Activated CD8-positive, alpha-beta T cell treated with anti-CD3 and anti-CD28 coated beads, Interleukin-2, amount 10 ng/mL, durations not matched to agents 7 days and 5 days (primary cell): ENCODE results near the gene RPS6KL1. TPM values are rescaled to one million over a fixed set of nuclear protein-coding genes. Genes with fewer than 3 reads are reported as not detected.
A peak's percentile ranks its signal among the peaks of the same experiment; 100 is the strongest.

Experiments
- ATAC-seq: fragments of 150-1000 bp; cut with Tn5 transposase; one replicate; pipeline ENCODE4 v1.10.0; 2021; ENCODE audit warnings: moderate library complexity
- CTCF ChIA-PET: fragments of 350-600 bp; sonication (Branson Sonifier 250); formaldehyde crosslinking; loops from one replicate; lab custom pipeline; 2021; ENCODE audit warnings: antibody characterized with exemption; lab: Charles Lee
- POLR2A ChIA-PET: fragments of 350-600 bp; sonication (Branson Sonifier 250); formaldehyde crosslinking; loops from one replicate; lab custom pipeline; 2021; ENCODE audit warnings: antibody characterized with exemption; lab: Charles Lee
- DNase-seq: peaks from one replicate; pipeline ENCODE4 v3.0.0-alpha.2; 2020
- H3K27ac Mint-ChIP-seq: one replicate; pipeline ENCODE4 v1.8.0; 2021; ENCODE audit warnings: mild to moderate bottlenecking, mixed read lengths
- H3K27me3 Mint-ChIP-seq: one replicate; pipeline ENCODE4 v1.8.0; 2021; ENCODE audit warnings: low read depth, mixed read lengths
- H3K36me3 Mint-ChIP-seq: one replicate; pipeline ENCODE4 v1.8.0; 2021; ENCODE audit warnings: low read depth, mixed read lengths
- H3K4me1 Mint-ChIP-seq: one replicate; pipeline ENCODE4 v1.8.0; 2021; ENCODE audit warnings: low read depth, mixed read lengths
- H3K4me3 Mint-ChIP-seq: one replicate; pipeline ENCODE4 v1.8.0; 2021; ENCODE audit warnings: mild to moderate bottlenecking, mixed read lengths
- H3K9me3 Mint-ChIP-seq: one replicate; pipeline ENCODE4 v1.8.0; 2022; ENCODE audit warnings: mixed read lengths; ENCODE audit not compliant: insufficient read depth
- total RNA-seq, 2 experiments: library from RNA; stranded (reverse); gene quantifications; one replicate each; pipeline ENCODE4 v1.2.3, GENCODE V29; 2021

The RPS6KL1 gene
- total RNA-seq, 2 experiments from 2014 or later: 4.3 to 5.2 TPM

DNA sequence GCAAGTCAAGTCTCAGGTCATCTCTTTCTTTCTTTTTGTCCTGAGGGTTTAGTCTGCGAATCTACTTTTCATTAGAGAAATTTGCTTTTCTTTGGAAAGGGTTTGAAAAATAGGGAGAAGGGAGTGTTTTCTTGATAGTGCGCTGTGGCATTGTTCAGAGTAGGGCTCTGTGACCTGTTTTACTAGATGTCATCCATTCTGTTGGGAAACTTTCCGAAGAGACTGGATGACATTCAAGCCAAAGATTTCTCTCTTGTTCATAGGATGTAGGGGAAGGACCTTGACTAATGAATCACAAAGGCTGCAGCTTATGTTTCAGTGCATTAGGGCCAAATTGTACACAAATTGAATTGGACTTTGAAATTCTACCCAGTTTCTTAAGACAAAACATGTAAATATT, 26.7 kb downstream of the RPS6KL1 start:
- POLR2A ChIA-PET: no interaction called here
- DNase-seq (no peak), ATAC-seq (no peak)
- Mint-ChIP-seq H3K27ac (no peak overlapping the region), H3K27me3 (no peaks in the 10 kb centered on the region), H3K9me3 (no peaks in the 10 kb centered on the region), H3K4me1 (peaks cover 14% of the 10 kb centered on the region), H3K36me3 (peaks cover 82% of the 10 kb centered on the region), H3K4me3 (no peak overlapping the region)
- CTCF ChIA-PET: interaction anchor here (1.0 to 3.2 kb wide), 4 partner anchors 9 to 35 kb away, joined by 4 to 20 read pairs (median 12); no protein-coding TSS in a partner anchor

DNA sequence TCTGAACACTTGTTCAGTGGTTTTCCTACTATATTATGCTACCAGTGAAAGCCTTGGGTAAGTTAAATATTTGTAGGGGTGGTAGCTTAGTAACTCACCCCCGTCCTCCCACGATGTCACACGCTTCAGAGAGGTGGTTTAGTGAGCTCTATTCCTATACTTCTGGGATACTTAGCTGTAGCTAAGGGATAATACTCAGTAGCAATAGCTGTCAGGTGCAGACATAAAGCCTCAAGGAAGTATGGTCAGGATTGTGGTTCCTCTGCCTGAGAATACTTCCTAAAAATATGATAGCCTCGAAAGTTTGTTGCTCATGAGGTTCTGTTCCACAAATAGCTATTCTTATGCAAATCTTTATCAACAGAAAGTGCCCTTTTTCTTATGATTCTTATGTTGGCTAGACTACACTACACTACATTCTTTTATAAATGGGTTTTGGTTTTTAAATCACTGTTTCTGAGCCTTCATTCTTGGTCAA, 29.4 kb downstream of the RPS6KL1 start:
- ATAC-seq: no peak
- Mint-ChIP-seq H3K27me3 (no peaks in the 10 kb centered on the region), H3K27ac (no peak overlapping the region), H3K9me3 (no peaks in the 10 kb centered on the region), H3K4me3 (no peak overlapping the region), H3K4me1 (peaks cover 17% of the 10 kb centered on the region), H3K36me3 (peaks cover 72% of the 10 kb centered on the region)
- POLR2A ChIA-PET: interaction anchor here (2.7 kb wide), 1 partner anchor 12 kb away, joined by 12 read pairs; the partner anchor contains the start of gene DLST
- CTCF ChIA-PET: interaction anchor here (1.0 to 8.5 kb wide), 5 partner anchors 11 to 33 kb away, joined by 4 to 87 read pairs (median 9); no protein-coding TSS in a partner anchor
- DNase-seq: no peak

DNA sequence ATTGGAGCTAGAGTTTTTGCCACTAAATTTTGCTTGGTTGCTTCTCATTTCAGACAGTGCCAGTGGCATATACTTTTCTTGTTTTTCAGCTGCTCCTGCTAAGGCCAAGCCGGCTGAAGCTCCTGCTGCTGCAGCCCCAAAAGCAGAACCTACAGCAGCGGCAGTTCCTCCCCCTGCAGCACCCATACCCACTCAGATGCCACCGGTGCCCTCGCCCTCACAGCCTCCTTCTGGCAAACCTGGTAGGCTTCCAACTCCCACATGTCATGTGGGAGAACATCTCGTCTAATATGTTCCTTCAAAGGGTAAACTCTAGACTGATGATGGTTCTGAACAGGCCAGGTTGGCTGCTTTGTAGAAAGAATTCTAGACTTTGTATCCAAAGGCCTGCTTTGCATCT, 30.3 kb downstream of the RPS6KL1 start:
- POLR2A ChIA-PET: interaction anchor here (1.5 to 2.7 kb wide), 2 partner anchors 11 to 13 kb away, joined by 4 to 12 read pairs; partner anchors contain the start of gene DLST

DNA sequence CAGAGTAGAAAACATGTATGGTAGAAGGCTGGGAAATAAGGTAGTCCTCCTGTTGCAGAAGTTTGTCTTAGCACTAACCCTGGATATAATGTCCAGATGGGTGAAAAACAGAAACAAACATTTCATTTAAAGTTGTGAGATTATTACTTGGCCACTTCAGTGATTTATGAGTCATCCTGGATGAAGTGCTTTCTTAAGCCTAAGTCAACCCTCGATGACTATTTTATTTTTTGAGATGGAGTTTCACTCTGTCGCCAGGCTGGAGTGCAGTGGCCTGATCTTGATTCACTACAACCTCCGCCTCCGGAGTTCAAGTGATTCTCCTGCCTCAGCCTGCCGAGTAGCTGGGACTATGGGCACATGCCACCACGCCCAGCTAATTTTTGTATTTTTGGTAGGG, 31.2 kb downstream of the RPS6KL1 start:
- no peak for ATAC-seq
- H3K27me3 Mint-ChIP-seq: no peaks in the 10 kb centered on the region
- H3K4me1 Mint-ChIP-seq: peaks cover 26% of the 10 kb centered on the region
- H3K4me3 Mint-ChIP-seq: no peak overlapping the region
- H3K9me3 Mint-ChIP-seq: no peaks in the 10 kb centered on the region
- H3K27ac Mint-ChIP-seq: no peak overlapping the region
- H3K36me3 Mint-ChIP-seq: peaks cover 62% of the 10 kb centered on the region
- no peak for DNase-seq
- ChIA-PET CTCF (interaction anchor here (8.4 to 8.5 kb wide), 2 partner anchors 14 to 31 kb away, joined by 72 to 87 read pairs; no protein-coding TSS in a partner anchor), POLR2A (interaction anchor here (1.5 to 2.7 kb wide), 2 partner anchors 10 to 14 kb away, joined by 4 to 12 read pairs; partner anchors contain the start of gene DLST)

More for the DNA sequence above, 30.3 kb downstream of the RPS6KL1 start:
- H3K4me1 Mint-ChIP-seq: peaks cover 25% of the 10 kb centered on the region
- H3K27ac Mint-ChIP-seq: peak overlapping the region; percentile 48
- DNase-seq (no peak), ATAC-seq (no peak)
- CTCF ChIA-PET: interaction anchor here (1.0 to 8.5 kb wide), 5 partner anchors 10 to 32 kb away, joined by 4 to 87 read pairs (median 9); no protein-coding TSS in a partner anchor
- no peaks in the 10 kb centered on the region for H3K9me3 Mint-ChIP-seq
- peaks cover 71% of the 10 kb centered on the region for H3K36me3 Mint-ChIP-seq
- H3K4me3 Mint-ChIP-seq: no peak overlapping the region
- no peaks in the 10 kb centered on the region for H3K27me3 Mint-ChIP-seq

DNA sequence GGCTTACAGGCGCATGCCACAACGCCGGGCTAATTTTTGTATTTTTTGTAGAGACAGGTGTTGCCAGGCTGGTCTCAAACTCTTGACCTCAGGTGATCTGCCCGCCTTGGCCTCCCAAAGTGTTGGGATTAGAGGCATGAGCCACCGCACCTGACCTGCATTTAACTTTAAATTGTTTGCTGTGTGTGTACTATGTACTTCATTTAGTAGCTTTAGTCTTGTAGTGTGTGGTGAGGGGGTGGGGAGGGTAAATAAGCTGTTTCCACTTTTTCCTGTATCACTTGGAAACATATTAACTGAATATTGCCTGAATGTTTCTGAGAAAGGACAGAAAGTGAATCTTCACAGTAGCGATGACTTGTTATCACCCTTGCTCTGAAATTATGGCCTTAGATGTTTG, 32.8 kb downstream of the RPS6KL1 start:
- Mint-ChIP-seq H3K4me1 (peaks cover 39% of the 10 kb centered on the region), H3K4me3 (no peak overlapping the region), H3K27ac (no peak overlapping the region), H3K9me3 (no peaks in the 10 kb centered on the region), H3K36me3 (peaks cover 65% of the 10 kb centered on the region), H3K27me3 (no peaks in the 10 kb centered on the region)
- POLR2A ChIA-PET: interaction anchor here (0.9 to 1.2 kb wide), 2 partner anchors 8 to 16 kb away, joined by 3 read pairs; no protein-coding TSS in a partner anchor
- DNase-seq: no peak
- no peak for ATAC-seq
- CTCF ChIA-PET: interaction anchor here (0.6 to 8.5 kb wide), 6 partner anchors 15 to 54 kb away, joined by 4 to 87 read pairs (median 4); no protein-coding TSS in a partner anchor

DNA sequence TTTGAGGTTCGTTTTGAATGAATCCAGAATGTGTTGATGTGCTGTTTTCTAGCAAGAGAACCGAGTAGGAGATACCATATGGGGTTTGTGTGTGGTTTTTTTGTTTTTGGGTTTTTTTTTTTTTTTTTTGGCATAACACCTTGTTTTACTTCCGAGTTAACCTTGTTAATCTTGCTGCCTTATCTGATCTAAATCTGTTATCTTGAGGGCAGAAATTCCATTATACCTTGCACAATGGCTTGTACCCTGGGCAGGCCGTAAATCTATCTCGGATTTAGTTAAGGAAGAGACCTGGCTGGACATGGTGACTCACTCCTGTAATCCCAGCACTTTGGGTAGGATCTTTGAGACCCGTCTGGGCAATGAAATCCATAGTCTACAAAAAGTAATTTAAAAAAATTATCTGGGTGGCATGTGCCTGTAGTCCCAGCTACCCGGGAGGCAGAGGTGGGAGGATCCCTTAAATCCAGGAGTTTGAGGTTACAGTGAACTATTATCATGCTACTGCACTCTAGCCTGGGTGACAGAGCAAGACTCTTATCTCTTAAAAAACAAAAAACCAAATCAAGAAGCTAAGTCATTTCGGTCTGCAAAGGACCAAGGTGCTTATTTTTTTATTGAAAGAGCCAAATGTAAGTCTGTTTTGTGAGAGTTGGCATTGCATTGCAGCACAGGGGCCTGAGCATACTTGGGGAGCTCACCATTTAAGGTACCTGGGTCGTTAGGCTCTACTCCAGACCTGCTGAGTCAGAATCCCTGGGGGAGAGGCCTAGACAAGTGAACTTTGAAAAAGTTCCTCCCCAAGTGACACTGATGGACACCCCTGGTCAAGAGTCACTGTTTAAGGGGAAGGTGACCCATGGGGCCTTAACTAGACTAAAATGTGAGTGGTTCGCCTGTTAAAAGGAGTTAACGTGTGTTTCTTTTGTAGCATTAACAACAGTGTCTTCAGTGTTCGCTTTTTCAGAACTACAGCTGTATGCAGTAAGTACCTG, 34.6 kb downstream of the RPS6KL1 start:
- Mint-ChIP-seq H3K9me3 (no peaks in the 10 kb centered on the region), H3K4me3 (no peak overlapping the region), H3K36me3 (peaks cover 68% of the 10 kb centered on the region), H3K4me1 (peaks cover 52% of the 10 kb centered on the region), H3K27ac (peak overlapping the region; percentile 37), H3K27me3 (no peaks in the 10 kb centered on the region)
- ChIA-PET CTCF (interaction anchor here (1.0 to 8.5 kb wide), 4 partner anchors 18 to 58 kb away, joined by 3 to 87 read pairs (median 38); no protein-coding TSS in a partner anchor), POLR2A (interaction anchor here (1.2 kb wide), 1 partner anchor 17 kb away, joined by 5 read pairs; no protein-coding TSS in a partner anchor)
- DNase-seq: no peak
- ATAC-seq: peak; percentile 38

DNA sequence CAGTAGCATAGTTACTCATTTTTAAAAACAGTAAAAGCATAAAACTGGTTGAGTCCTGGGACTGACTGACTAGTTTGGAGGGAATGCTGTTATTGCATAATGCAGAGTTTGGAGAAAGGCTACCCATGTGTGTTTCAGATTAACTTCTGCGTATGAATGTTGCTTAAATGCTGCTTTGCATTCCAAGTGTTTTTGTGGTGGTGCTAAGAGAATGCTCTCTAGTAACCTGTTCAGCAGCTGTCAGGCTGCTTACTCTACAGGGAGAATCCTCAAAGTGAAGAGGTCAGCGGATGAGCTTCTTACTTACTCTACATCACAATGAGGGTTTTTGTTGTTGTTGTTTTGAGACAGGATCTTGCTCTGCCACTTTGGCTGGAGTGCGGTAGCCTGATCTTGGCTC, 37.1 kb downstream of the RPS6KL1 start:
- no peaks in the 10 kb centered on the region for H3K27me3 Mint-ChIP-seq
- ATAC-seq (no peak), DNase-seq (no peak)
- POLR2A ChIA-PET: no interaction called here
- no peak overlapping the region for H3K27ac Mint-ChIP-seq
- no peaks in the 10 kb centered on the region for H3K9me3 Mint-ChIP-seq
- H3K36me3 Mint-ChIP-seq: peaks cover 61% of the 10 kb centered on the region
- H3K4me3 Mint-ChIP-seq: no peak overlapping the region
- CTCF ChIA-PET: interaction anchor here (0.6 to 9.8 kb wide), 4 partner anchors 16 to 26 kb away, joined by 3 to 186 read pairs (median 8); no protein-coding TSS in a partner anchor
- peaks cover 56% of the 10 kb centered on the region for H3K4me1 Mint-ChIP-seq

DNA sequence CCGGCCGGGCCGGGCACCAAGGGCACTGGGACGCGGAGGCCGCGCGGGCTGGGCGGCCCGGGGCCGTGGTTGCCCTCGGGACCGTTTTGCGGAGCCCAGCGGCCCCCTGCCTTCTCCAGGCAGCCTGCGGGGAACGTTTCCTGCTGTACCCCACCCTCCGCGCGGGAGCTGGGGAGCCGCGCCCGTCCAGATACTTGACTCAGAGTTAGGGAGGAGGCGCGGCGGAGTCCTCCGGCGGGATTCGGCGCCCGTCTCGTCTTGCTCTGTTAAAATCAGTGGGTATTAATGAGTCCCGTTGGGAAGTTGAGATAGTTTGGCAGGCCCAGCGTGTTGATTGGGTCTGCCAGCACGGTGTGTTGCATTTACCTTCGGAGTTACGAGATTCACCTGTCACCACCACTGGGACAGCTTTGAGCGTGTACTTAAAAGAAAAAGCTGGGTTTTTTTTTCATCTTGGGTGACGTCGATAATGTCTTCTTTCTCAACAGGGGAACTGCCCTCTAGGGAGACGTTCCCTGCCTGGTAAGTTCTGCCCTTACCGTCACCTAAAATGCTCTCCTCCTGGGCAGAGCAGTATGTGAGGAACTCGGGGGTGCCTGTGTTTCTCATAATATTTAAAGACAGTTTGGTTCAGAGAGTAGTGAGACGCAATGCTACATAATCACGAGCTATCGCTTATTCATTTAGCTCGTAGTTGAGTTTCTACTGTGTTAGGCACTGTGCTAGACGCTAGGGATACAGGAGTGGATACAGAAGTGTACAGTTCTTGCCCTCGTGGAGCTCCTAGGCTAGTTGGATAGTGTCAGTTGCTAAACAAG, 40.7 kb downstream of the RPS6KL1 start:
- Mint-ChIP-seq H3K9me3 (no peaks in the 10 kb centered on the region), H3K4me1 (peaks cover 58% of the 10 kb centered on the region), H3K4me3 (peak overlapping the region; percentile 98), H3K36me3 (peaks cover 41% of the 10 kb centered on the region), H3K27ac (peak overlapping the region; percentile 98), H3K27me3 (no peaks in the 10 kb centered on the region)
- peak; percentile 60 for DNase-seq
- ATAC-seq: peak; percentile 62
- POLR2A ChIA-PET: interaction anchor here (0.8 to 5.3 kb wide), 9 partner anchors 10 to 235 kb away, joined by 3 to 41 read pairs (median 5); partner anchors contain the start of gene ACYP1
- CTCF ChIA-PET: interaction anchor here (0.9 to 10.4 kb wide), 13 partner anchors 9 to 274 kb away, joined by 3 to 186 read pairs (median 4); no protein-coding TSS in a partner anchor

DNA sequence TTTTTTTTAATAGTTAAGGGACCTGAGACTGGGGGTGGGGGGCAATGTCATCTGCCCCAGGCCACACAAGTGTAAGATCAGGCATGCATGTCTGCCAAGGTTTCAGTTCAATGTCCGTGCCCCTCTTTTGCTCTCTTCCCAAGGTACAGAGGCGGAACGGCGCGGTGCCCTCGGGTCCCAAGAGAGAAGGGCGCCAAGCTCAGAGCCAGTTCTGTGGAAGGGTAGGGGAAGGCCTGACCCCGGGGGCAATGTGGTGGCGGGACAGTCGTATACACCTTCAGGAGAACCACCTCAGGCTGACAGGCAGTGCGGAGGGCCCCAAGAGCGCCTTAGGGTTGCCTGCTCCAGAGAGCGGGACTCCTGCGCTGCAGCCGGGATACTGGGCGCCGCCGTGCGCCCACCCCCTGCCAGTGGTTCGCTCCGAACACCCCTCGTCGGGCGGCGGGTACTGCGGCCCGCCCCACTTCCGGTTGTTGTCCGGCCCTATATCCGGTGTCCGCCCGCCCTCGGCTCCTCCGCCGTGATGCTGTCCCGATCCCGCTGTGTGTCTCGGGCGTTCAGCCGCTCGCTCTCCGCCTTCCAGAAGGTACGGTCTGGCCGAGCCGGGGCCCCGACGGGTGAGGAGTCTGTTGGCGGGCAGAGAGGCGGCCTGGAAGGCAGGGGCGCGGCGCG, 41.5 kb downstream of the RPS6KL1 start, which contains the start of gene DLST:
Gene DLST, plus strand, starts transcription at position 486 of the 672 bp plus-strand sequence. Its CDS starts 38 bp downstream, at position 524.
- ATAC-seq (peak; percentile 90), DNase-seq (peak; percentile 89)
- ChIA-PET CTCF (interaction anchor here (0.7 to 10.4 kb wide), 9 partner anchors 10 to 273 kb away, joined by 3 to 186 read pairs (median 6); no protein-coding TSS in a partner anchor), POLR2A (interaction anchor here (0.9 to 5.3 kb wide), 7 partner anchors 10 to 23 kb away, joined by 3 to 41 read pairs (median 12); no protein-coding TSS in a partner anchor)
- Mint-ChIP-seq H3K9me3 (no peaks in the 10 kb centered on the region), H3K4me3 (peak within 1 kb of the TSS; percentile 98), H3K27me3 (no peaks in the 10 kb centered on the region), H3K4me1 (peaks cover 59% of the 10 kb centered on the region), H3K27ac (peak within 1 kb of the TSS; percentile 98), H3K36me3 (peaks cover 39% of the 10 kb centered on the region)
